GM04504 (cell line): ENCODE results near the gene ZBTB24.
"Not testable (repeated sequence)": the region's sequence is repeated elsewhere in the genome, so short reads cannot be mapped to it uniquely, and the experiment has no call there.

Source experiments
- DNase-seq: peaks from one replicate; pipeline ENCODE4 v3.0.0-alpha.2; 2012; ENCODE audit warnings: low read depth

The ZBTB24 gene

GRCh38 chr6:109471105-109471810 is 11.8 kb downstream of the ZBTB24 start:
- no peak for DNase-seq

- no peak for DNase-seq
Observed at GRCh38 chr6:109469591-109470189, 13.3 kb downstream of the ZBTB24 start.

DNA sequence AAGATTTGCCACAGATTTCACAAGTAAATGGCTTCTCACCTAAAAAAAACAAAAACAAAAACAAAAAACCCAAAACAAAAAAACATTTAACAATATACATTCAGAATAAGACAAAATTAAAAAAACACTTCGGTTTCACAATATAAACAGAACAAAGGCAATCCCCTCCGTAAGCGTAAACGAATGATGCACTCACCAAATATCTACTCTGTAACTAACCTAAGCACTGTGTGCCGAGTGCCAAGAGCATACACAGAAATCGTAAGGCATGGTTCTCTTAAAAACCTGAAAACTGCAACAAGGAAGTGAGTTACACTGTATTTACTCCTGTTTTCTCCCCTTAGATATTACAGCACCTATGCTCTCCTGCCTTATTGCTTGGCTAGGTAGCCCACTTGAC is 15.3 kb downstream of the ZBTB24 start:
- no peak for DNase-seq

GRCh38 chr6:109466212-109466923 is 16.7 kb downstream of the ZBTB24 start:
- no peak for DNase-seq

GRCh38 chr6:109465772-109466171 is 17.2 kb downstream of the ZBTB24 start:
- DNase-seq, result no peak

DNA sequence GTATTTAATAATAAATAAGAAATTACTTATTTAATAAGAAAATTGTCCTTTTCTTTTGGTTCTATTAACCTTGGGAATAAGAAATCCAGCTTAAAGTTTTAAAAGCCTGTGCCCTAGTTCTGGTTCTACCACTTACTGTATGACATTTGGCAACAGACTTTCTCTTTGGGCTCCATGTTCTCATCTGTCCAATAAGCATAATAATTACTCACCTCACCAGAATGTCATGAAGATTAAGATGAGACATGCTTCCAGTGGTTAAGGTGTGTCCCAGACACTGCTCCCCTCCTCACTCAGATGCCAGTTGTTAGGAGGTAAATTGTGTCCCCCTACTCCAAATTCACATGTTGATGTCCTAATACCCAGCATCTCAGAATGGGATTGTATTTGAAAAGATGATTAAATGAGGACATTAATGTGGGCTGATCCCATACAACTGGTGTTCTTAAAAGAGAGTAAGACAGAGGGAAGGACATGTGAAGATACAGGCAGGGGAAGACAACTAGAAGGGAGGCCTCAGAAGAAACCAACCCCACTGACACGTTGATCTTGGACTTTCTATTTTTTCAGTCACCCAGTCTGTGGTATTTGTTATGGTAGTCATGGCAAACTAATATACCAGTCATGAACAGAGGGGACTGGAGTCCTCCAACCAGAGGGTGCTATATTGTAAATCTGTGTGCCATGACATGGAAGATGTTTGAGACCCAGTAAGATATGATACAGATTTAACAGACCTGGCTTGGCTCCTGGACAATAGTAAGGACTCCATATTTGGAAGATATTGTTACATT is 21.1 kb downstream of the ZBTB24 start:
- DNase-seq, result no peak

DNA sequence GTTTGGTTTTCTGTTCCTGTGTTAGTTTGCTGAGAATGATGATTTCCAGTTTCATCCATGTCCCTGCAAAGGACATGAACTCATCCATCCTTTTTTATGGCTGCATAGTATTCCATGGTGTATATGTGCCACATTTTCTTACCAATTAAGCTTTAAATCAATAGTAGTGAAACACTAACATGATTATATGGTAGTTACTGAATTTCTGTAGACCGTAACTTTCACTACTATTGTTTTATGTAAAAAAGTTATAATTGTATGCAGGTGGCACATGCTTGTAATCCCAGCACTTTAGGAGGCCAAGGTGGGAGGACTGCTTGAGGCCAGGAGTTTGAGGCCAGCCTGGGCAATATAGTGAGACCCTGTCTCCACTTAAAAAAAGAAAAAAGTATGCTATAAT is 21.8 kb downstream of the ZBTB24 start:
- DNase-seq, result not testable (repeated sequence)

DNA sequence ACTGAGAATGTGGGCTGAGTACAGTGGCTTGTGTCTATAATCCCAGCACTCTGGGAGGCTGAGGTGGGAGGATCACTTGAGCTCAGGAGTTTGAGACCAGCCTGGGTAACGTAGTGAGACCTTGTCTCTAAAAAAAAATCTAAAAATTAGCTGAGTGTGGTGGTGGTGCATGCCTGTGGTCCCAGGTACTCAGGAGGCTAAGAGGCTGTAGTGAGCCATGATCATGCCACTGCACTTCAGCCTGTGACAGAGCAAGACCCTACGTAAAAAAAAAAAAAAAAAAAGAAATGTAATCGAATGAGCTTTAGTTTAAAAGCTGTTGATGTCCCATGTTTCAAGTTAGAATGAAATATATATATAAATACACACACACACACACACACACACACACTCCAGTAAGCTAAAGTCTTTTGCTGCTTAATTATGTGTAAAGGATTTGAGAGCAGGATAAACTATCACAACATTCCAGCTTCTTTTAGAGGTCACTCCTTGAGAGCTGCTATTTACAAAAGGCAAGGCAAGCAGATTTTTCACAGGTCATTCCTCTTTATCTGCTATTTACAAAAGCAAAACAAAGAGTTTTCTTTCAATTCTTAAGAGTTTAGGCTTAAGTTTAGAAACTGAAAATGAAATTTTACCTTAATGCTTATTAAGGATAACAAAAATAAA is 22.7 kb downstream of the ZBTB24 start:
- no peak for DNase-seq

DNA sequence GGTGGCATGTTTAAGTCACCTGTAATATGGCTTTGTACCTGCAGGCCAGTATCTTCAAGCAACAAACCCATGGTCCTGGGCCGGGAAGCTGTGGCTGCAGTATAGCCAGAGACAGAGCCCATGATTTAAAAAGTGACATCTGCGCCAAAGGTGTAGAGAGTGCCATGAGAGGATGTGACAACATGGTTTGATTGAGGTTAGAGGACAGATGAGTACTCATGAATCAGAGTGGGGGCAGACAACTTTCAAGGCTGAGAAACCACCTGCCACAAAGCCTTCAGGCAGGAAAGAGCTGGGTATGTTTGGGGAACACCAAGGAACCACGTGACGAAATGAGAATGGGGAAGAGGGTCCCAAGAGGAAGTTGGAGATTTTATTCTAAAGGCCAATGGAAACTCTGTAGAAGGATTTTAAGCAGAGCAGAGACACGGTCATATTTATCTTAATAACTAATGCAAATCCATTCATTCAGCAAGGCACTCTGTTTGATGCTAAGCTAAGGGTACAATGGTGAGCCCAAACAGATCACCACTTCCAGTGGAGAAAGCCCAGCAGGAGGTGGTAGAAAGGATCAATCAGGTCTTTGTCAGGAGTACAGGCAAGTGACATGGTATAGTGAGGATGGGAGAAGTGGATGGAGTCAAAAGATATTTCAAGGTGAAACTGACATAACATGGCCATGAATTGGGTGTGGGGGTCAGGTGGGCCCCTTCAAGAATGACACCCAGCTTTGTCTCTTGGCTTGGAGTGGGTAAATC is 24.1 kb downstream of the ZBTB24 start:
- no peak for DNase-seq

- DNase-seq, result no peak
Observed at GRCh38 chr6:109457562-109457996, 25.4 kb downstream of the ZBTB24 start.

DNA sequence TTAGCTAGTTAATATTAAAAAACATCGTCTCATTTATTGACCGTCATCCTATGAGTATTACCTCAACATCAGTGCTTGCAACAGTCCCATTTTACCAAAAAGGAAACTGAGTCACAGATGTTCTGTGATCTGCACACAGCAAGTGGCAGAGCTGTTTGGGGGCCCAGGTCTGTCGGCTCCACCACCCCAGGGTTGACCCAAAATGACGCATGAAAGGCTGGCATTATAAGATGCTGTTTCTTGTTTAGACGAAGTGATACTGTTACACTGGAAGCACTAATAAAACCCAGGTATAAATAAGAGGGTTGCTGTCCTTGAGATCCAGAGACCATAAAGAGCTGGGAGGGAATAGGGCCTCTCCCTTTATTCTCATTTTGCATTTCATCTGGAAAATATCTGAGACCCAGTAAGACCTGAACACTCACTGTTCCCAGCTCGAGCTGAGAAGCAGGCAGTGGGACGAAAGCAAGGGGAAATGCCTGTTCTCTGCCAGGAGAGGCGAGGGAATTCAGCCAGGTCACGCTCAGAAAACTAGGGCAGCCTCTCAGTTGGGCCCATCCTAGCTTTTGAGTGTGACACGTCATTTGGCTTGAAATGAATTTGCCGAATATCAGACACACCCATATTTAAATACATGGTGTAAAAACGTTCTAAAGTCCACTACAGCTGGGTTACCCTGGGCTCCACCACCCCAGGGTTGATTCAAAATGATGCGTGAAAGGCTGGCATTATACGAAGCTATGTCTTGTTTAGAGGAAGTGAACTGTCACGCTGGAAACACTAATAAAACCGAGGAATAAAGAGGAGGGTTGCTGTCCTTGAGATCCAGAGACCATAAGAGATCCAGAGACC is 26.1 kb downstream of the ZBTB24 start:
- peak; percentile 81 for DNase-seq

DNA sequence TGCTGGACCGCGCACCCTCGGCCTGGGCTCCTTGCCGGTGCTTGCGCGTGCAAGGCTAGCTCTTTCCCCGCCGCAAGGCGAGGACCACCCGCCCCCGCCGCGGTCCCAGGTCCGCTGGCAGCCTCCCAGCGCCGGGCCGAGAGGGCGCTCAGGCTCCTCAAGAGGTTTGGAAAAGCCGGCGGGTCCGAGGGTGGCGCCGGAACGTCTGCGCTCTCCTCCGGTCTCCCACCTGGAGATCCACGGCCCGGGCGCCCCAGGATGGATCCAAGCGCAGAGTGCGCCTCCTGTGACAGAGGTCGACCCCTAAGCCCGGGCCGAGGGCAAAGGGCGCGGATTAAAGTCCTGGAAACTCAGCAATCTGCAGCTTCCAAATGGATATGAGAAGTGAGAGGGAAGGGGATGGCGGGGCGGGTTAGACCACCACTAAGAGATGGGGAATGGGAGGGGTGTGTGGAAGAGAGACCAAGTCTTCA is 26.9 kb downstream of the ZBTB24 start:
- DNase-seq, result no peak

DNA sequence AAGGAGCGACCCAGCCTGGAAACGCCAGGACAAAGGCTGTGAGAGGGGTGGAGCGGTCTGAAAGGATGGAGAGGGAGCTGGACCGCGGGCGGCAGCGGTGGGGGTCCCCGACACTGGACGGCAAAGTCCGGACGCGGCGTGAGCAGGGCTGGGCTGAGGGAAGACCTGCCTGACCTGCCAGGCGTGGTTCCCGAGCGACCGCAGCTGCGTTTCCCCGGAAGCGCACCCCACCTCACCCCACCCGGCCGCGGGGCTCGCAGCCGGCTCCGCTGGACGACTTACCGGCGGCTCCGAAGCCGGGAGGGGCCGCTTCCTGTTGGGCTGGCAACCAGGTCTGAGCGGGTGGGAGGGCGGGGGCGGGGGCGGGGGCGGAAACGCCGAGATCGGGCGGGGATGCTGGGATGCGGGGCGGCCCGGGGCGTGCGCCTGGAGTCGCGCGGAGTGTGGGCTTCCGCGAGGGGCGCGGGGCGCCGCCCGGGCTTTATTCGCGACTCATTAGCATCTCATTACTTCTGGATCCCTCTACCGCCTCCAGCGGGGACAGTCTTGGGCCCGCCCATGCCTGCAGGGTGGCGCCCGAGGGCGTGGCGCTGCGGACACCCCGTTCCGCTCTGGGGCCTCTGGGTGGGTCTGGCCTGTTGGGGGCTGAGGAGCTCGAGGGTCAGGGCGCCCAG is 27.4 kb downstream of the ZBTB24 start, which contains the start of gene MICAL1:
MICAL1 (minus strand) TSS at position 336 of the 674 bp plus-strand sequence. CDS start 1,576 bp downstream, outside the sequence.
- no peak for DNase-seq

DNA sequence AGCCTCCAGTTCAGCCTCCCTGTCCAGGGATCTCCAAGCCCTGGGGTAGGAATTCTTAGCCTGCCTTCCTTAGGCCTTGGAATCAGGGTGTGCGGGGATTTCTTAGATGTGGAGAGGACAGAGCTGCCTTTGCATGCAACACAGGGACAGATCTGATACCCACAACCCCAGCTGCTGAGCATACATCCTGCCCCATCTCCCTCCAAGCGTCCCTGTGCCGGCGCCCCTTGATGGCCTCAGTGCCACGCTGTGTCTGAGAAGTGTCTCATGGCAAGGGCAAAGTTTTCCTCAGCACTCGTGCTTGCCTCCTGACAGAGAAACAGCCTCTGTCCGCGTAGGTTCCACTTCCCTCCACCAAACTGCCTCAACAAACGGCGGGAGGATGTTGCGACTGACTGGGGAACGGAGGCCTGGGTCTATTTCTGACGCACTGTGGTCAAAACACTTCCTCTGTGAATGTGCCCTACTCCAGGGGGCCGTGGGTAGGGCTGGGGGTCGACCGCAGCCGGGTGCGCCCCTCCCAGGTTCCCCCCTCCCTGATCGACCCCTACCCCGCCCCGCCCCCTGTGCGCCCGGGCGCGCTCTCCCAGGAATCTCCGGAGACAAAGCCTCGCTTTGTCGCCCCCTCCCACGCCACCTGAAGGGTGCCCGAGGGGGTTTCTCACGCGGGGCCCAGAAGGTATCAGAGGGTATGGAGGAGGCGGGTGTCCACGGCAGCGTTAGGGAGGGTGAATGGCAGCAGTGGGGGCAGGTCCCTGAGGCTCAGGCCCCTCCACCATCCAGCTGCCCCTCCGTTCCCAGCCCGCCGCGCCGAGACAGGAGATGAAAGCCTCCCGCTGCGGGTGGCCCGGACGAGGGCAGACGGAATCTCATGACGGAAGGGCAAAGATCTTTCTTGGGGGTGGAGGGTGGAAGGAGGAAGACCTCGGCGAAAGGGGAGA is 28.3 kb downstream of the ZBTB24 start:
- DNase-seq, result no peak

- no peak for DNase-seq
Observed at GRCh38 chr6:109453594-109454495, 29.2 kb downstream of the ZBTB24 start.

- DNase-seq, result no peak
Observed at GRCh38 chr6:109453156-109453555, 29.9 kb downstream of the ZBTB24 start.

DNA sequence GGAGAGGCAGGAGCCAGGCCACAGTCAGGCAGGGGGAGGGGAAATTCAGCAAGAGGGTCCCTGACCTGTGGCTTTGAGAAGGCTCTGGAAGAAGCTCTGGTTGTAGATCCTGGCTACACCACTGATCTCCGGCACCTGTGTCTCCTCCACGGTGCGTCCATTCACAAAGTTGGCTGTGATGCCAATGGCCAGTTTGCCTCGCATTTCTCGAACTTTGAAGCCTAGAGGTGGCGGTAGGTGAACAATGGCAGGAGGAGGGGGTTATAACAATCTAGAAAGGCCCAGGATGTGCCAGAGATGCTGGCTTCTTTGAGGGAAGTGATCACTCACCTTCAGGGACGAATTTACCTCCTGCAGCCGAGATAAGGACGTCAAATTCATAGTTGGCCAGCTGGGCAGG is 30.8 kb downstream of the ZBTB24 start:
- no peak for DNase-seq
